ENCODE measurements around the gene SHANK3.
"Not testable (repeated sequence)": the region's sequence is repeated elsewhere in the genome, so short reads cannot be mapped to it uniquely, and the experiment has no call there.

SHANK3 gene

GRCh38 chr22:50672471-50673230 is at the start of gene SHANK3:
Gene SHANK3 (plus strand): TSS chr22:50672823.
- DNase-seq, result no peak

- no peak for DNase-seq
Observed at GRCh38 chr22:50624347-50625130, 48.1 kb upstream of the SHANK3 start.

- no peak for DNase-seq
Observed at GRCh38 chr22:50625131-50625567, 47.5 kb upstream of the SHANK3 start.

GRCh38 chr22:50625568-50626313 is 46.9 kb upstream of the SHANK3 start:
- DNase-seq, result no peak

- no peak for DNase-seq
Observed at GRCh38 chr22:50626314-50626849, 46.2 kb upstream of the SHANK3 start.

DNA sequence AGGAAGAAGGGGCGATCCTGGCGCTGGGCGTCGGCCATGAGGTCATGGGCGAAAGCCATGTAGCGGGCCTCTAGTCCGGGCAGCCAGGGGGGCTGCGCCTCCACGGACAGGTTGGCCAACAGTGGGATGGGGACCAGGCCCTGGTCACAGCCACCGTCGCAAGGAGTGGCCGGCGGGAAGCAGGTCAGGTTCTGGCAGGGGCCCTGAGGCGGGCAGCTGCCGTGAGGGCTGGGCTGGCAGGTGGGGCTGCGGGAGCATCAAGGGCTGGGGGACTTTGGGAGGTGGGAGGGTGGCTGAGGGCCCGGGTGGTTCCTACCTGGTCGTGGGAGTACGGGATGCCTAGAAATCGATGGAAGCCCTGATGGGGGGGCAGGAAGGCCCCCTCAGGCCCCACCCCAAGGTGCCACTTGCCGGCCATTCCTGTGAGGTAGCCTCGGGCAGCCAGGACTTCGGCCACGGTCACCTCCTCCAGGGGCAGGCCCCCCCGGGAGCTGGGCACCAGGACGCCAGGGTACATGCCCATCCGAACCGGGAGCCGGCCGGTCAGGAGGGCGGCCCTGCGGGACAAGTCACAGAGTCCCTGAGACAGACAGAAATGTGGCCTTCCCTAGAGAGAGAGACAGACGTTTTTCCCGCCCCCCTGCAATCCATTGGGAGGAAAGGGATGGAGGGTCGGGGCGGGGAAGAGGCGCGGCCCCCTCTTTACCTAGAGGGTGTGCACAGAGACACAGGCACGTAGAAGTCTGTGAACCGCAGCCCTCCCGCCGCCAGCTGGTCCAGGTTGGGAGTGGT is 45.6 kb upstream of the SHANK3 start:
- DNase-seq, result no peak

DNA sequence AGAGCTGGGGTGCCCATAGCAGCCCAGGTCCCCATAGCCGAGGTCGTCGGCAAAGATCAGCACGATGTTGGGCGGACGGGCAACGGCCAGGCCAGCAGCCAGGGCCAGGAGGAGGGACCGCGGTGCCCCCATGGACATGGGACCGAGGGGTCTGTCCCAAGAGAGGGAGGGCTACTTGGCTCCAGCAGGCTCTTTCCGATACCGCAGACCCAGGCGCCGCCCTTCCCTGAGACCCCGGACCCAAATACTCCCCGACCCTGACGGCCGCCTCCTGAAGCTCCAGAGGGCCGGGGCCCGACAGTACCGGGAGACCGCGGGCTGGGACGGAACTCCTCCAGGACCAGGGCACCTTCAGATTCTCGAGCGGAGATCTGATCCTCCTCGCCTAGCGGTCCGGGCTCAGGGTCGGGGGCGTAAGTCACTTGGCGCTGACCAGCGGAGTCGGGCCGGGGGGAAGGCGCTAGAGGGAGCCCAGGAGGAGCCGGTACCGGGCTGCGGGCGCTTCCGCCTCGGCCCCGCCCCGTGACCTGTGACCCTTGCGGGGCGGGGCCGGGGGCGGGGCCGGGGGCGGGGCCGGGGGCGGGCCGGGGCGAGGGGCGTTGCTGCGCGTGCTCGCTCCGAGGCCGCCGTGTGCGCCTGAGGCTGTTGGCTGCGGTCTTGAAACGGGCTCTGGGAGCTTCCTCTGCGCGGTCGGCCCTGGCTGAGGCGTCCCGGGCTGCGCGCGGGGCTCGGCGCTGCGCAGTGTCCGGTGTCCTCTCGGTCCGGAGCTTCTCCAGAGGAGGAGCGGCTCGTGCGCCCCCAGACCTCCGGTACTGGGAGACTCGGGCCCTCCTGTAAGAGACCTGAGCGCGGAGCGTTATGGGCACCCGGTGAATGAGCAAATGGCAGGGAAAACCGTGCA is 44.7 kb upstream of the SHANK3 start, which contains the start of gene ARSA:
Gene ARSA, minus strand, starts transcription at position 511 of the 901 bp plus-strand sequence. Its CDS starts 373 bp downstream, at position 138.
- peak; percentile 24 for DNase-seq

- DNase-seq, result no peak
Observed at GRCh38 chr22:50628543-50629134, 44.0 kb upstream of the SHANK3 start.

GRCh38 chr22:50630376-50630775 is 42.2 kb upstream of the SHANK3 start:
- DNase-seq, result no peak

GRCh38 chr22:50633086-50633485 is 39.5 kb upstream of the SHANK3 start:
- DNase-seq, result no peak

DNA sequence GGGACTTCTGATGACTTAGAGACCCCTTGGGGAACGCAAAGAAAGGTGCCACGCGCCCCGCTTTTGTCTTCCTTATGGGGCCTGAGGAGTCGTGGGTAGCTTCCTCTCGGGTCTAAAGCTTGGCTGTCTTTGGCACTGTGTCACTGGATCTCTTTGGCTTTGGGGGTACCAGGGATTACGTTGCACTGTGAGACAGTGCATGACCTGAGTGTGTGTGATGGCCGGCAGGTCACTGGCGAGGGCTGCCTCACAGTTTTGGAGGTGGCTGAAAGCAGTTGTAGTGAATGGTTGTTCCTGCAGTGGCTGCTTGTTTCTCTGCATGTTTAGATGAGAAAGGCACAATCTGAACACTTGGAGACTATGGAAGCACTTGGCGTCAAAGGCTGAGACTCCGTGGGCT is 38.9 kb upstream of the SHANK3 start:
- DNase-seq, result no peak

DNA sequence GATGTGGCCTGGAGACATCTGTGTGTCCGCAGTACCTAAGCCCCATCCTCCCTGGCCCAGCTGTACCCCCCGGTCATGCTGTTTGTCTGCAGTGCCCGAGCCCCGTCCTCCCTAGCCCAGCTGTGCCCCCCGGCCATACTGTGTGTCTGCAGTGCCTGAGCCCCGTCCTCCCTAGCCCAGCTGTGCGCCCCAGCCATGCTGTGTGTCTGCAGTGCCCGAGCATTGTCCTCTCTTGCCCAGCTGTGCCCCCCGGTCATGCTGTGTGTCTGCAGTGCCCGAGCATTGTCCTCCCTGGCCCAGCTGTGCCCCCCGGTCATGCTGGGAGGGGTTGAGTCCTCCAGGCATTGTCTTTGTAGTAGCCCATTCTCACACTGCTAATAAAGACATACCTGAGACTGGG is 37.0 kb upstream of the SHANK3 start:
- DNase-seq, result no peak

- DNase-seq, result not testable (repeated sequence)
Observed at GRCh38 chr22:50640296-50640695, 32.3 kb upstream of the SHANK3 start.

DNA sequence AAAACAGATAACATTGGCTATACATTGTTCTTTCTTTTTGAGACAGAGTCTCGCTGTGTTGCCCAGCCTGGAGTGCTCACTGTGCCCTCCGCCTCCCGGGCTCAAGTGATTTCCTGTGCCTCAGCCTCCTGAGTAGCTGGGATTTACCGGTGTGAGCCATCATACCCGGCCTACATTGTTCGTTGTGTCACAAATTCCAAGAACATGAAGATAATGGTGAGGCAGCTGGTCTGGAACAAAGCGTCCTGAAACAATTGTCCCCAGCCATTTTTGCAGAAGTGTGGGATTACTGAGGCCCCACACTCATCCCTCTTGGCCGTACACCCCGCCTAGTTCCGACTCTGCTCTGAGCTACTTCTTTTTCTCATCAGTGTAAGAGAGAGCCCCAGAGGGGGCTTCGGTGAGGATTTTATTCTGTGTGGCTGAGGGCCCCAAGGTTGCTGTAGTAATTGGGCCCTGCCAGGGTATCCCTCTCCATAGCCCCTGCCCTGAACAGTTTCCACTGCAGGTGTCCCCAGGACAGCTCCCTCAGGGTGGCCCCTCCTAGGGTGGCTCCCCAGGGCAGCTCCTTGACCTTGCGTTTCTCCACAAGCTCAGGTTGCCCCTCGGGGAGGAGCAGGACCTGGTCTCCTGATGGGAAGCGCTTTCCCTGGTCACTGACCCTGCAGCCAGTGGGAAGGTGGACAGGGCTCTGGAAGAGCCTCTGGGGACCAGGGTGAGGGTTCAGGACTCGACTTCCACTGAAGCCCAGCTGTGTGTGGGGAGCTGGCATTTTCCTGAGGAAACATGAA is 31.6 kb upstream of the SHANK3 start:
- no peak for DNase-seq

DNA sequence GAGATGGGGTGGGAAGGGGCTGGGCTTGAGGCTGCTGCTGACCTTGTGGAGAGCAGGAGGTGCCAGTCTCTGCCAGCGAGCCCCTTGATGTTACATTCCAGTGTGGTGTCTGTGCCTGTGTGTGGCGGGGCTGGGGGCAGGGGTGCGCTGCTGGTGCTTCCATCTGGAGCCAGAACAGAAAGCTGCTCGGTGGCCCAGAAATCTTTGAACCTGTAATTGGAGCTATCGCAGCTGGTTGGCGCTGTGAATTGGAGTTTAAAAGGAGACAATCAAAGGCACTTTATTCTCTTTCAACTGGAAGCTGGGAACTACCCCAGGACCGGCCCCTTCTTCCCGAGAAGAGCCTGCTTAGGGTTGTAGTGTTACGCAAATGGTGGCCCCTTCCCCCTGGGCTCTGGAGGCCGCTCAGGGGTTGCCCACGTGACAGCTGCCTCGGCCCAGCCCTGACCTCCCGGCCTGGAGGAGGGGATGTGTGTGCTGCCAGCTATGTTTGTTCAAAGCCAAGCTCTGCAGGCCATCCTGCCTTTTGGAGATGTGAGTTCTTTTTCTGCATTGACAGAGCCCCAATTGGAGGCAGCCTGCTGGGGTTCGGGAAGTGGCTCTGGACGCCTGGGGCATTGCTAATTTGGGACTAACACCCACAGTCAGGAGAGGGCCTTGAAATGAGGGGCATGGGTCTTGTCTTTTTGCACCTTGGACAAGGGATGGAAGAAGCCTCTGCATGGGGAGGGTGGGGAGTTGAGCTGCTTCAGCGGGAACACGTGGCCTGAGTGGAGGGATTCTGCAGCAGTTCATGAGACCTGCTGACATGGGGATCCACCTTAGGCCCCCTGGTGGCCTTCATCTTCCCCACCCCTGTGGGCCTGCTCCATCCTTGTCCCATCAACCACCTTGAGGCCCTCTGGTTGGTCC is 30.7 kb upstream of the SHANK3 start:
- peak; percentile 35 for DNase-seq

- DNase-seq, result not testable (repeated sequence)
Observed at GRCh38 chr22:50643021-50643820, 29.4 kb upstream of the SHANK3 start.

DNA sequence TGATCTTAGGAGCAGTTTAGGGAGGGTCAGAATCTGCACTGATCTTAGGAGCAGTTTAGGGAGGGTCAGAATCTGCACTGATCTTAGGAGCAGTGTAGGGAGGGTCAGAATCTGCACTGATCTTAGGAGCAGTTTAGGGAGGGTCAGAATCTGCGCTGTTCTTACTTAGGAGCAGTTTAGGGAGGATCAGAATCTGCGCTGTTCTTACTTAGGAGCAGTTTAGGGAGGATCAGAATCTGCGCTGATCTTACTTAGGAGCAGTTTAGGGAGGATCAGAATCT is 28.9 kb upstream of the SHANK3 start:
- DNase-seq, result not testable (repeated sequence)

DNA sequence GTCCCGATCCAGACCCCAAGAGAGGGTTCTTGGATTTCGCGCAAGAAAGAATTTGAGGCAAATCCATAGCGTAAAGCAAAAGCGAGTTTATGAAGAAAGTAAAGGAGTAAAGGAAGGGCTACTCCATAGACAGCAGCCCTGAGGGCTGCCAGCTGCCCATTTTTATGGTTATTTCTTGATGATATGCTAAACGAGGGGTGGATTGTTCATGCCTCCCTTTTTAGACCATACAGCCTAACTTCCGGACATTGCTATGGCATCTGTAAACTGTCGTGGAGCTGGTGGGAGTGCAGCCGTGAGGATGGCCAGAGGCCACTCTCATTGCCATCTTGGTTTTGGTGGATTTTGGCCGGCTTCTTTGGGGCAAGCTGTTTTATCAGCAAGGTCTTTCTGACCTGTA is 19.4 kb upstream of the SHANK3 start:
- no peak for DNase-seq

All from DMS 273 treated with DMSO at 0.1 percent for 48 hours (cell line).